IMR-90 (cell line): ENCODE data around the gene MTTP. TPM values are rescaled to one million over a fixed set of nuclear protein-coding genes. Genes with fewer than 3 reads are reported as not detected.

ENCODE experiments used
- ATAC-seq: fragments of 200-7000 bp; cut with Tn5 transposase; 2 replicates; pipeline ENCODE4 v1.9.1; 2020; ENCODE audit warnings: low read depth, mild to moderate bottlenecking, moderate library complexity
- BruUV-seq: library from RNA; stranded (reverse); fragments of 400-500 nt; replicated peaks from 2 replicates; lab custom pipeline; 2021; lab: Mats Ljungman, UMichigan
- CTCF ChIA-PET: fragments of 300-600 bp; formaldehyde crosslinking; extraction: SDS; loops from one replicate; lab custom pipeline; 2021; ENCODE audit warnings: antibody characterized with exemption; lab: Yijun Ruan, JAX
- POLR2A ChIA-PET: fragments of 300-600 bp; sonication (Branson Sonifier 250); formaldehyde crosslinking; loops from one replicate; lab custom pipeline; 2022; ENCODE audit warnings: antibody characterized with exemption; ENCODE audit not compliant: unreplicated experiment; lab: Charles Lee
- DNase-seq: peaks from one replicate; pipeline ENCODE4 v3.0.0; 2013
- H2AFZ ChIP-seq: replicated peaks from 2 replicates; pipeline ENCODE3; 2013; ENCODE audit warnings: low read length, mild to moderate bottlenecking; ENCODE audit not compliant: poor library complexity
- H2AK5ac ChIP-seq: 2 replicates; pipeline ENCODE4 v1.6.1; 2013; ENCODE audit warnings: low read depth, low read length, inconsistent platforms
- H2AK9ac ChIP-seq: replicated peaks from 2 replicates; pipeline ENCODE3; 2013; ENCODE audit warnings: mild to moderate bottlenecking, low read depth, low read length, moderate library complexity; ENCODE audit not compliant: poor library complexity
- H2BK120ac ChIP-seq: 2 replicates; pipeline ENCODE4 v1.6.1; 2013; ENCODE audit warnings: low read depth, low read length, inconsistent platforms
- H2BK15ac ChIP-seq: 3 replicates; pipeline ENCODE4 v1.6.1; 2013; ENCODE audit warnings: low read depth, low read length, inconsistent platforms
- H2BK20ac ChIP-seq: 2 replicates; pipeline ENCODE4 v1.6.1; 2013; ENCODE audit warnings: low read depth, mild to moderate bottlenecking, inconsistent platforms, low read length, moderate library complexity
- H2BK5ac ChIP-seq: 2 replicates; pipeline ENCODE4 v1.6.1; 2013; ENCODE audit warnings: mild to moderate bottlenecking, low read depth, low read length, inconsistent platforms; ENCODE audit not compliant: poor library complexity, severe bottlenecking
- H3K14ac ChIP-seq: replicated peaks from 2 replicates; pipeline ENCODE4 v1.6.1; 2013; ENCODE audit warnings: low read depth, low read length, inconsistent platforms
- H3K18ac ChIP-seq: 2 replicates; pipeline ENCODE4 v1.6.1; 2013; ENCODE audit warnings: low read depth, low read length, control low read depth
- H3K23ac ChIP-seq: 2 replicates; pipeline ENCODE4 v1.6.1; 2013; ENCODE audit warnings: low read depth, low read length, inconsistent platforms
- H3K27ac ChIP-seq: 2 replicates; pipeline ENCODE4 v1.5.1; 2013; ENCODE audit warnings: mild to moderate bottlenecking, control low read depth, low read length; ENCODE audit not compliant: insufficient read depth
- H3K27me3 ChIP-seq: 2 replicates; pipeline ENCODE4 v1.6.1; 2013; ENCODE audit warnings: low read length; ENCODE audit not compliant: control insufficient read depth, insufficient read depth
- H3K36me3 ChIP-seq: 2 replicates; pipeline ENCODE4 v1.6.1; 2013; ENCODE audit warnings: low read length, mixed read lengths; ENCODE audit not compliant: control insufficient read depth, insufficient read depth
- H3K4ac ChIP-seq: 2 replicates; pipeline ENCODE4 v1.6.1; 2013; ENCODE audit warnings: low read depth, low read length, inconsistent platforms
- H3K4me1 ChIP-seq: 2 replicates; pipeline ENCODE4 v1.6.1; 2013; ENCODE audit warnings: low read length, mixed read lengths; ENCODE audit not compliant: control insufficient read depth, insufficient read depth
- H3K4me2 ChIP-seq: 2 replicates; pipeline ENCODE4 v1.6.1; 2013; ENCODE audit warnings: low read depth, mild to moderate bottlenecking, control low read depth, low read length, moderate library complexity
- H3K4me3 ChIP-seq: 2 replicates; pipeline ENCODE4 v1.5.1; 2013; ENCODE audit warnings: low read depth, mild to moderate bottlenecking, control low read depth, low read length, moderate library complexity; ENCODE audit not compliant: insufficient read depth
- H3K56ac ChIP-seq: 2 replicates; pipeline ENCODE4 v1.6.1; 2013; ENCODE audit warnings: low read length, inconsistent platforms; ENCODE audit not compliant: insufficient read depth; ENCODE audit errors: extremely low read depth
- H3K79me1 ChIP-seq, 2 experiments: 2 replicates each; pipeline ENCODE4 v1.6.1; 2013; ENCODE audit warnings: low read length in 2 of 2, inconsistent platforms in 1 of 2, low read depth in 1 of 2
- H3K9ac ChIP-seq: 2 replicates; pipeline ENCODE4 v1.6.1; 2013; ENCODE audit warnings: low read depth, low read length, control low read depth
- H3K9me1 ChIP-seq: 2 replicates; pipeline ENCODE4 v1.6.1; 2013; ENCODE audit warnings: low read length, inconsistent platforms; ENCODE audit not compliant: insufficient read depth
- H3K9me3 ChIP-seq: 2 replicates; pipeline ENCODE4 v1.6.1; 2013; ENCODE audit warnings: low read length; ENCODE audit not compliant: control insufficient read depth, insufficient read depth
- H4K20me1 ChIP-seq: 2 replicates; pipeline ENCODE4 v1.6.1; 2013; ENCODE audit warnings: low read length, inconsistent platforms; ENCODE audit not compliant: insufficient read depth
- H4K5ac ChIP-seq: 2 replicates; pipeline ENCODE4 v1.6.1; 2013; ENCODE audit warnings: mild to moderate bottlenecking, low read depth, low read length, control low read depth
- H4K8ac ChIP-seq, 2 experiments: 2 replicates each; pipeline ENCODE4 v1.6.1; 2013; ENCODE audit warnings: low read depth in 2 of 2, low read length in 2 of 2, control low read depth in 1 of 2, inconsistent platforms in 1 of 2
- H4K91ac ChIP-seq: 2 replicates; pipeline ENCODE4 v1.6.1; 2013; ENCODE audit warnings: low read depth, low read length, inconsistent platforms; ENCODE audit not compliant: insufficient read depth
- RCOR1 ChIP-seq: IDR thresholded peaks from 2 replicates; pipeline ENCODE4 v1.6.1; 2012; ENCODE audit warnings: mild to moderate bottlenecking, low read length, improper control_type of control experiment; ENCODE audit not compliant: insufficient replicate concordance
- USF2 ChIP-seq: fragments of 150-350 bp; IDR thresholded peaks from 2 replicates; pipeline ENCODE4 v1.6.1; 2017; ENCODE audit warnings: mild to moderate bottlenecking, antibody characterized with exemption, low read length, low read depth
- WGBS, 2 experiments: methylation state at CpG; one replicate each; pipeline versions ENCODE4 v1.1.5 to v1.1.7; 2013; ENCODE audit warnings: missing lambda C conversion rate in 2 of 2; ENCODE audit not compliant: insufficient read length in 1 of 2; ENCODE audit errors: extremely low coverage in 2 of 2; 5-methylcytosine and 5-hydroxymethylcytosine counted together
- dilution Hi-C: fragments of 300-500 bp; cut with HindIII; formaldehyde crosslinking; loops from one replicate; pipeline ENCODE4 v1.14.3; 2018; ENCODE audit warnings: low sequenced_read_pairs; ENCODE audit not compliant: unreplicated experiment
- in situ Hi-C: fragments of 300-500 bp; cut with MboI; formaldehyde crosslinking; loops from 3 replicates; pipeline ENCODE4 v1.14.3; 2019; ENCODE audit warnings: low sequenced_read_pairs, inconsistent platforms, mixed read lengths
- intact Hi-C: fragments of 100-400 bp; cut with micrococcal nuclease; formaldehyde crosslinking; loops from 2 replicates; pipeline ENCODE4 v1.10.0; 2022
- polyA plus RNA-seq, 3 experiments: library from polyadenylated mRNA; depleted of rRNA; stranded (reverse); fragments of >200 nt; gene quantifications; 2 replicates each; pipeline ENCODE4 v1.2.3, GENCODE V29; 2012; ENCODE audit warnings: low replicate concordance in 1 of 3
- total RNA-seq: library from RNA; depleted of rRNA; stranded (reverse); fragments of >200 nt; gene quantifications from 2 replicates; pipeline ENCODE4 v1.2.3, GENCODE V29; 2012

MTTP gene
- total and polyA plus RNA-seq, 2 of the 4 experiments (the other 2 are of a cell fraction) = under 0.01 to 0.03 TPM

- Histone ChIP-seq H2AK9ac (no peak overlapping the region), H2BK15ac (no peak overlapping the region), H4K91ac (no peak overlapping the region), H3K4me2 (no peak overlapping the region), H2BK20ac (no peak overlapping the region), H4K5ac (no peak overlapping the region), H3K18ac (no peak overlapping the region), H3K27ac (no peak overlapping the region), H3K79me1 (no peaks in the 10 kb centered on the region), H3K4ac (no peak overlapping the region), H3K14ac (no peak overlapping the region), H2AK5ac (no peak overlapping the region), H3K9ac (no peak overlapping the region), H2BK5ac (no peak overlapping the region), H3K9me3 (no peaks in the 10 kb centered on the region), H3K23ac (no peak overlapping the region), H2BK120ac (no peak overlapping the region), H3K56ac (no peak overlapping the region), H3K27me3 (no peaks in the 10 kb centered on the region), H3K4me1 (no peaks in the 10 kb centered on the region), H3K9me1 (no peaks in the 10 kb centered on the region), H4K20me1 (no peaks in the 10 kb centered on the region), H3K36me3 (no peaks in the 10 kb centered on the region), H2AFZ (no peak overlapping the region), H3K4me3 (no peak overlapping the region), H4K8ac (no peak overlapping the region)
- intact Hi-C loops = no loop called here
- ATAC-seq (no peak), DNase-seq (no peak)
- in situ Hi-C loops = no loop called here
- POLR2A ChIA-PET = no interaction called here
- no TSS peak for BruUV-seq
- dilution Hi-C loops = no loop called here
- WGBS, 2 experiments = no CpG with 5 or more reads among the region's 2 CpGs
- no peak for TF ChIP-seq RCOR1
- TF ChIP-seq USF2 = no peak
- CTCF ChIA-PET = no interaction called here
Measured at GRCh38 chr4:99586322-99586721, 11.7 kb downstream of the MTTP start.
